GM12878 (cell line): ENCODE data around the gene MAP1A. TPM values are rescaled to one million over a fixed set of nuclear protein-coding genes. Genes with fewer than 3 reads are reported as not detected.

Experiments used
- ATAC-seq: fragments of 200-7000 bp; cut with Tn5 transposase; 3 replicates; pipeline ENCODE4 v1.9.1; 2020; ENCODE audit warnings: mild to moderate bottlenecking, moderate library complexity
- BruUV-seq: library from RNA; stranded (reverse); fragments of 400-500 nt; replicated peaks from 2 replicates; lab custom pipeline; 2021; lab: Mats Ljungman, UMichigan
- CTCF ChIA-PET: fragments of 300-600 bp; sonication (Branson Sonifier 250); formaldehyde crosslinking; extraction: SDS; loops from one replicate; lab custom pipeline; 2021; ENCODE audit warnings: inconsistent platforms; lab: Yijun Ruan, JAX
- POLR2A ChIA-PET: fragments of 350-600 bp; formaldehyde crosslinking; extraction: SDS; loops from one replicate; lab custom pipeline; 2021; ENCODE audit warnings: inconsistent platforms; lab: Charles Lee
- RAD21 ChIA-PET: fragments of 300-600 bp; sonication (Branson Sonifier 250); formaldehyde crosslinking; loops from one replicate; lab custom pipeline; 2023; ENCODE audit warnings: antibody characterized with exemption; ENCODE audit not compliant: unreplicated experiment; lab: Charles Lee
- SMC1A ChIA-PET: fragments of 300-600 bp; sonication (Branson Sonifier 250); formaldehyde crosslinking; loops from one replicate; lab custom pipeline; 2023; ENCODE audit not compliant: unreplicated experiment, uncharacterized antibody; lab: Charles Lee
- DNase-seq: peaks from one replicate; pipeline ENCODE4 v3.0.0-alpha.2; 2011; ENCODE audit warnings: low read depth, low spot score
- FAIRE-seq: peaks from 3 replicates; lab custom pipeline; 2011; peaks lifted over from hg19 to GRCh38; lab: Jason Lieb, UNC
- H2AFZ ChIP-seq: 2 replicates; pipeline ENCODE4 v1.6.0; 2011; ENCODE audit warnings: low read depth, low read length, control low read depth; ENCODE audit not compliant: control insufficient read depth
- H3K27ac ChIP-seq: 2 replicates; pipeline ENCODE4 v1.5.1; 2011; ENCODE audit warnings: control low read depth; ENCODE audit not compliant: control insufficient read depth, insufficient read depth
- H3K27me3 ChIP-seq, 2 experiments: replicated peaks in 1 of 2; 2 replicates each; pipeline versions ENCODE4 v1.6.0 to v1.6.1; 2011; ENCODE audit warnings: low read length in 1 of 2; ENCODE audit not compliant: control insufficient read depth in 2 of 2, insufficient read depth in 2 of 2
- H3K36me3 ChIP-seq, 2 experiments: 2 replicates each; pipeline ENCODE4 v1.5.1; 2011; ENCODE audit warnings: low read length in 1 of 2; ENCODE audit not compliant: control insufficient read depth in 2 of 2, insufficient read depth in 2 of 2
- H3K4me1 ChIP-seq: 2 replicates; pipeline ENCODE4 v1.6.1; 2011; ENCODE audit warnings: mild to moderate bottlenecking, low read length, moderate library complexity, mixed read lengths; ENCODE audit not compliant: control insufficient read depth, insufficient read depth
- H3K4me2 ChIP-seq: 2 replicates; pipeline ENCODE4 v1.6.0; 2011; ENCODE audit warnings: control low read depth; ENCODE audit not compliant: control insufficient read depth, insufficient read depth
- H3K4me3 ChIP-seq: fragments of 200-600 bp; sonication (generic); 2 replicates; pipeline ENCODE4 v1.5.1; 2016
- H3K79me2 ChIP-seq: 2 replicates; pipeline ENCODE4 v1.6.0; 2011; ENCODE audit warnings: low read length; ENCODE audit not compliant: control insufficient read depth, insufficient read depth
- H3K9ac ChIP-seq: 2 replicates; pipeline ENCODE4 v1.8.0; 2011; ENCODE audit warnings: low read length, control low read depth, mixed read lengths; ENCODE audit not compliant: control insufficient read depth, insufficient read depth
- H3K9me3 ChIP-seq: replicated peaks from 3 replicates; pipeline ENCODE4 v1.5.1; 2011; ENCODE audit warnings: mild to moderate bottlenecking, low read length; ENCODE audit not compliant: control insufficient read depth, insufficient read depth
- H4K20me1 ChIP-seq: 2 replicates; pipeline ENCODE4 v1.6.0; 2011; ENCODE audit not compliant: control insufficient read depth, insufficient read depth
- FOXK2 ChIP-seq: fragments of 450-650 bp; IDR thresholded peaks from 2 replicates; pipeline ENCODE4 v1.6.1; 2017; ENCODE audit warnings: mild to moderate bottlenecking, moderate library complexity
- GATAD2B ChIP-seq: fragments of 450-650 bp; conservative IDR thresholded peaks from 2 replicates; pipeline ENCODE4 v1.6.1; 2017; ENCODE audit warnings: low read depth, mild to moderate bottlenecking, moderate library complexity
- NR2C1 ChIP-seq: fragments of 450-650 bp; IDR thresholded peaks from 2 replicates; pipeline ENCODE4 v1.6.1; 2017; ENCODE audit warnings: antibody characterized with exemption, mild to moderate bottlenecking, moderate library complexity
- SMARCA5 ChIP-seq: fragments of 450-650 bp; IDR thresholded peaks from 2 replicates; pipeline ENCODE4 v1.6.1; 2017; ENCODE audit warnings: mild to moderate bottlenecking
- STAT1 ChIP-seq: fragments of 450-650 bp; conservative IDR thresholded peaks from 2 replicates; pipeline ENCODE4 v1.6.1; 2014; ENCODE audit warnings: antibody characterized with exemption, mild to moderate bottlenecking
- STAT3 ChIP-seq: IDR thresholded peaks from 2 replicates; pipeline ENCODE4 v1.6.1; 2011; ENCODE audit warnings: low read depth, low read length, improper control_type of control experiment
- TCF12 ChIP-seq: IDR thresholded peaks from 2 replicates; pipeline ENCODE4 v1.6.1; 2011; ENCODE audit warnings: low read depth, mild to moderate bottlenecking, low read length
- YBX1 ChIP-seq: fragments of 450-650 bp; IDR thresholded peaks from 2 replicates; pipeline ENCODE4 v1.6.1; 2016; ENCODE audit warnings: antibody characterized with exemption
- WGBS: methylation state at CpG from one replicate; pipeline ENCODE4 v1.1.6; 2016; ENCODE audit warnings: low lambda C conversion rate; ENCODE audit not compliant: insufficient replicate concordance, insufficient coverage; ENCODE audit errors: missing lambda C conversion rate; 5-methylcytosine and 5-hydroxymethylcytosine counted together
- in situ Hi-C: fragments of 300-500 bp; cut with MboI; formaldehyde crosslinking; loops from 9 replicates; pipeline ENCODE4 v1.14.3; 2018; ENCODE audit warnings: mixed read lengths
- intact Hi-C: fragments of 100-400 bp; cut with micrococcal nuclease; formaldehyde crosslinking; loops from one replicate; pipeline ENCODE4 v1.14.2; 2022; ENCODE audit not compliant: unreplicated experiment
- polyA plus RNA-seq, 11 experiments: library from polyadenylated mRNA; depleted of rRNA in 4 of 11; unstranded in 6 of 11; stranded (reverse) in 5 of 11; fragments of >200 nt; fragmentation: Nextera tagmentation in 4 of 11; fragmentation: Illumina TruSeq in 1 of 11; extraction: Ambion mirVana in 4 of 11; extraction: Trizol in 1 of 11; gene quantifications; 1 replicate in 1 of 11; 2 replicates in 10 of 11; pipeline versions ENCODE4 v1.2.1 to v1.2.3, GENCODE V29; 2011 to 2016; ENCODE audit warnings: inconsistent platforms in 2 of 11, missing spikeins in 2 of 11, low read depth in 1 of 11
- total RNA-seq, 4 experiments: library from RNA; depleted of rRNA in 3 of 4; stranded (reverse); fragments of >200 nt in 3 of 4; fragmentation: Illumina TruSeq in 1 of 4; extraction: Trizol in 1 of 4; gene quantifications; 2 replicates each; pipeline versions ENCODE4 v1.2.1 to v1.2.3, GENCODE V29; 2013 to 2021
- TF ChIP-seq, protein P1 (sequence below): fragments of 450-650 bp; IDR thresholded peaks from 2 replicates; pipeline ENCODE4 v1.6.1; 2017; ENCODE audit warnings: low read depth, mild to moderate bottlenecking, moderate library complexity
- TF ChIP-seq, protein P2 (sequence below): fragments of 450-650 bp; IDR thresholded peaks from 2 replicates; pipeline ENCODE4 v1.6.1; 2017; ENCODE audit warnings: mild to moderate bottlenecking, low read depth, inconsistent platforms; ENCODE audit not compliant: poor library complexity, severe bottlenecking
- TF ChIP-seq, protein P3 (sequence below): fragments of 450-650 bp; formaldehyde crosslinking; IDR thresholded peaks from 2 replicates; pipeline ENCODE4 v1.5.0; 2022; ENCODE audit warnings: mild to moderate bottlenecking, missing genetic modification characterization
- TF ChIP-seq, protein P4 (sequence below): IDR thresholded peaks from 2 replicates; pipeline ENCODE4 v1.6.1; 2012; ENCODE audit warnings: low read depth, low read length, improper control_type of control experiment

The MAP1A gene
- total and polyA plus RNA-seq, 10 of the 15 experiments (the other 5 are each of a cell fraction or from before 2014, with no cell fraction given) = under 0.01 to 0.10 (median 0.05) TPM

DNA sequence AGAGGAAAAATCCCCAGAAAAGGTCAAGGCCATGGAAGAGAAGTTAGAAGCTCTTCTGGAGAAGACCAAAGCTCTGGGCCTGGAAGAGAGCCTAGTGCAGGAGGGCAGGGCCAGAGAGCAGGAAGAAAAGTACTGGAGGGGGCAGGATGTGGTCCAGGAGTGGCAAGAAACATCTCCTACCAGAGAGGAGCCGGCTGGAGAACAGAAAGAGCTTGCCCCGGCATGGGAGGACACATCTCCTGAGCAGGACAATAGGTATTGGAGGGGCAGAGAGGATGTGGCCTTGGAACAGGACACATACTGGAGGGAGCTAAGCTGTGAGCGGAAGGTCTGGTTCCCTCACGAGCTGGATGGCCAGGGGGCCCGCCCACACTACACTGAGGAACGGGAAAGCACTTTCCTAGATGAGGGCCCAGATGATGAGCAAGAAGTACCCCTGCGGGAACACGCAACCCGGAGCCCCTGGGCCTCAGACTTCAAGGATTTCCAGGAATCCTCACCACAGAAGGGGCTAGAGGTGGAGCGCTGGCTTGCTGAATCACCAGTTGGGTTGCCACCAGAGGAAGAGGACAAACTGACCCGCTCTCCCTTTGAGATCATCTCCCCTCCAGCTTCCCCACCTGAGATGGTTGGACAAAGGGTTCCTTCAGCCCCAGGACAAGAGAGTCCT is 9.0 kb downstream of the MAP1A start:
- H3K4me2 ChIP-seq = no peak overlapping the region
- ChIA-PET SMC1A (no interaction called here), CTCF (no interaction called here), RAD21 (no interaction called here), POLR2A (no interaction called here)
- intact Hi-C loops (no loop called here), in situ Hi-C loops (no loop called here)
- WGBS = 56% methylated on average over 11 of the region's 11 CpGs
- no peaks in the 10 kb centered on the region for H3K36me3 ChIP-seq
- H3K79me2 ChIP-seq = no peaks in the 10 kb centered on the region
- FAIRE-seq (no peak), DNase-seq (no peak), ATAC-seq (no peak)
- no peak overlapping the region for H3K27ac ChIP-seq
- no peak overlapping the region for H3K4me3 ChIP-seq
- H2AFZ ChIP-seq = no peak overlapping the region
- H3K4me1 ChIP-seq = no peaks in the 10 kb centered on the region
- no peak overlapping the region for H3K9ac ChIP-seq
- peaks cover 0 to 2% of the 10 kb centered on the region in 2 experiments; a peak in 2 of 4 replicates for H3K27me3 ChIP-seq
- H3K9me3 ChIP-seq = no peaks in the 10 kb centered on the region
- TF ChIP-seq, protein P1, sequence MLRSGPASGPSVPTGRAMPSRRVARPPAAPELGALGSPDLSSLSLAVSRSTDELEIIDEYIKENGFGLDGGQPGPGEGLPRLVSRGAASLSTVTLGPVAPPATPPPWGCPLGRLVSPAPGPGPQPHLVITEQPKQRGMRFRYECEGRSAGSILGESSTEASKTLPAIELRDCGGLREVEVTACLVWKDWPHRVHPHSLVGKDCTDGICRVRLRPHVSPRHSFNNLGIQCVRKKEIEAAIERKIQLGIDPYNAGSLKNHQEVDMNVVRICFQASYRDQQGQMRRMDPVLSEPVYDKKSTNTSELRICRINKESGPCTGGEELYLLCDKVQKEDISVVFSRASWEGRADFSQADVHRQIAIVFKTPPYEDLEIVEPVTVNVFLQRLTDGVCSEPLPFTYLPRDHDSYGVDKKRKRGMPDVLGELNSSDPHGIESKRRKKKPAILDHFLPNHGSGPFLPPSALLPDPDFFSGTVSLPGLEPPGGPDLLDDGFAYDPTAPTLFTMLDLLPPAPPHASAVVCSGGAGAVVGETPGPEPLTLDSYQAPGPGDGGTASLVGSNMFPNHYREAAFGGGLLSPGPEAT = no peak
- no peak for TF ChIP-seq GATAD2B
- no peak for TF ChIP-seq FOXK2
- no peak for TF ChIP-seq STAT1
- no peak for TF ChIP-seq STAT3
- TF ChIP-seq, protein P2, sequence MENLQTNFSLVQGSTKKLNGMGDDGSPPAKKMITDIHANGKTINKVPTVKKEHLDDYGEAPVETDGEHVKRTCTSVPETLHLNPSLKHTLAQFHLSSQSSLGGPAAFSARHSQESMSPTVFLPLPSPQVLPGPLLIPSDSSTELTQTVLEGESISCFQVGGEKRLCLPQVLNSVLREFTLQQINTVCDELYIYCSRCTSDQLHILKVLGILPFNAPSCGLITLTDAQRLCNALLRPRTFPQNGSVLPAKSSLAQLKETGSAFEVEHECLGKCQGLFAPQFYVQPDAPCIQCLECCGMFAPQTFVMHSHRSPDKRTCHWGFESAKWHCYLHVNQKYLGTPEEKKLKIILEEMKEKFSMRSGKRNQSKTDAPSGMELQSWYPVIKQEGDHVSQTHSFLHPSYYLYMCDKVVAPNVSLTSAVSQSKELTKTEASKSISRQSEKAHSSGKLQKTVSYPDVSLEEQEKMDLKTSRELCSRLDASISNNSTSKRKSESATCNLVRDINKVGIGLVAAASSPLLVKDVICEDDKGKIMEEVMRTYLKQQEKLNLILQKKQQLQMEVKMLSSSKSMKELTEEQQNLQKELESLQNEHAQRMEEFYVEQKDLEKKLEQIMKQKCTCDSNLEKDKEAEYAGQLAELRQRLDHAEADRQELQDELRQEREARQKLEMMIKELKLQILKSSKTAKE = no peak
- no peak for TF ChIP-seq YBX1
- no peak for TF ChIP-seq TCF12
- TF ChIP-seq SMARCA5 = no peak
- no peak for TF ChIP-seq NR2C1
- TF ChIP-seq, protein P3, sequence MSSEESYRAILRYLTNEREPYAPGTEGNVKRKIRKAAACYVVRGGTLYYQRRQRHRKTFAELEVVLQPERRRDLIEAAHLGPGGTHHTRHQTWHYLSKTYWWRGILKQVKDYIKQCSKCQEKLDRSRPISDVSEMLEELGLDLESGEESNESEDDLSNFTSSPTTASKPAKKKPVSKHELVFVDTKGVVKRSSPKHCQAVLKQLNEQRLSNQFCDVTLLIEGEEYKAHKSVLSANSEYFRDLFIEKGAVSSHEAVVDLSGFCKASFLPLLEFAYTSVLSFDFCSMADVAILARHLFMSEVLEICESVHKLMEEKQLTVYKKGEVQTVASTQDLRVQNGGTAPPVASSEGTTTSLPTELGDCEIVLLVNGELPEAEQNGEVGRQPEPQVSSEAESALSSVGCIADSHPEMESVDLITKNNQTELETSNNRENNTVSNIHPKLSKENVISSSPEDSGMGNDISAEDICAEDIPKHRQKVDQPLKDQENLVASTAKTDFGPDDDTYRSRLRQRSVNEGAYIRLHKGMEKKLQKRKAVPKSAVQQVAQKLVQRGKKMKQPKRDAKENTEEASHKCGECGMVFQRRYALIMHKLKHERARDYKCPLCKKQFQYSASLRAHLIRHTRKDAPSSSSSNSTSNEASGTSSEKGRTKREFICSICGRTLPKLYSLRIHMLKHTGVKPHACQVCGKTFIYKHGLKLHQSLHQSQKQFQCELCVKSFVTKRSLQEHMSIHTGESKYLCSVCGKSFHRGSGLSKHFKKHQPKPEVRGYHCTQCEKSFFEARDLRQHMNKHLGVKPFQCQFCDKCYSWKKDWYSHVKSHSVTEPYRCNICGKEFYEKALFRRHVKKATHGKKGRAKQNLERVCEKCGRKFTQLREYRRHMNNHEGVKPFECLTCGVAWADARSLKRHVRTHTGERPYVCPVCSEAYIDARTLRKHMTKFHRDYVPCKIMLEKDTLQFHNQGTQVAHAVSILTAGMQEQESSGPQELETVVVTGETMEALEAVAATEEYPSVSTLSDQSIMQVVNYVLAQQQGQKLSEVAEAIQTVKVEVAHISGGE (CRISPR knock-in tag) = no peak
- TF ChIP-seq, protein P4, sequence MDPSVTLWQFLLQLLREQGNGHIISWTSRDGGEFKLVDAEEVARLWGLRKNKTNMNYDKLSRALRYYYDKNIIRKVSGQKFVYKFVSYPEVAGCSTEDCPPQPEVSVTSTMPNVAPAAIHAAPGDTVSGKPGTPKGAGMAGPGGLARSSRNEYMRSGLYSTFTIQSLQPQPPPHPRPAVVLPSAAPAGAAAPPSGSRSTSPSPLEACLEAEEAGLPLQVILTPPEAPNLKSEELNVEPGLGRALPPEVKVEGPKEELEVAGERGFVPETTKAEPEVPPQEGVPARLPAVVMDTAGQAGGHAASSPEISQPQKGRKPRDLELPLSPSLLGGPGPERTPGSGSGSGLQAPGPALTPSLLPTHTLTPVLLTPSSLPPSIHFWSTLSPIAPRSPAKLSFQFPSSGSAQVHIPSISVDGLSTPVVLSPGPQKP = no peak
- no peaks in the 10 kb centered on the region for H4K20me1 ChIP-seq
- no TSS peak for BruUV-seq
